GM21447 (cell line): ENCODE results near the gene ST3GAL4.

Experiments used
- ATAC-seq: cut with Tn5 transposase; IDR thresholded peaks from one replicate; pipeline ENCODE4 v1.9.1; 2021; ENCODE audit not compliant: unreplicated experiment

The ST3GAL4 gene

DNA sequence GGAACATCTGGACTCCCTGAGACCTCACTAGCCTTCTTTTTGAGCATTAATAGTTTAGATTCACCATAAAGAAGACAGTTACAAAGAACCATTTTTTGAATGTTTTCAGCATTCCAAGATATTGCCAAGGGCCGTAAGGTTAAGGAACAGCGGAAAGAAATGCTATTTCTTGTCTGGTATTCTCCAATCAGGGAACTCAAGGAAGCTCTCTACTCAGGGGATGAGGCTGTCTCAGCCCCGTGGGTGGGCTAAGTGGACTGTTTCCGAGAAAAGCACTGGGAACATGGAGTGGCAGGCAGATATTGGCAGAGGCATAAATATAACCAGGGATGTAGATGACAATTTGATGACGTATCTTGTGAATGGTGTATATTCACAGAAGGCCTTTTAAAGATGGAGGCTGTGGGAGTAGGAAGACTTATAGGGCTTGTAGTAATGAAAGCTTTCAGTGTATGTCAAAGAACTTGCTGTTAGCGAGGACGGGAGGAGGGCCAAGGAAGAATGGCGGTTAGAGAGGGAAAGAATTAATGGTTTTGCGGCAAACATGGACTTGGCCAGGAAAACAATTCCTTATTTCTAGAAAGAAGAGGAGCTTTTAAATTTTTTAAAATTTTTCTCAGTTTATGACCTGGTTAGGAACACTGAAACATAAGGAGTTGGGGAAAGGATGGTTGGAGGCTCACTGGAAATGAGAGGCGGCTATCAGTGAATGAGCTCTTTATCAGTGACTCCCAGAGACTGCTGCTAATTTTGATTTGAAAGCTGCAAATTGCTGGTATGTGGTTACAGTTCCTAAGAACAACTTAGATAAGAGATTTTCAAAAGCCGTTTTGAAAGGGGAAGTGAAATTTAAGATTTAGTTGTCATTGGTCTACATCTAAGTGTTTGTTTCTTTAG, 64.6 kb downstream of the ST3GAL4 start:
- ATAC-seq = peak; percentile 77

DNA sequence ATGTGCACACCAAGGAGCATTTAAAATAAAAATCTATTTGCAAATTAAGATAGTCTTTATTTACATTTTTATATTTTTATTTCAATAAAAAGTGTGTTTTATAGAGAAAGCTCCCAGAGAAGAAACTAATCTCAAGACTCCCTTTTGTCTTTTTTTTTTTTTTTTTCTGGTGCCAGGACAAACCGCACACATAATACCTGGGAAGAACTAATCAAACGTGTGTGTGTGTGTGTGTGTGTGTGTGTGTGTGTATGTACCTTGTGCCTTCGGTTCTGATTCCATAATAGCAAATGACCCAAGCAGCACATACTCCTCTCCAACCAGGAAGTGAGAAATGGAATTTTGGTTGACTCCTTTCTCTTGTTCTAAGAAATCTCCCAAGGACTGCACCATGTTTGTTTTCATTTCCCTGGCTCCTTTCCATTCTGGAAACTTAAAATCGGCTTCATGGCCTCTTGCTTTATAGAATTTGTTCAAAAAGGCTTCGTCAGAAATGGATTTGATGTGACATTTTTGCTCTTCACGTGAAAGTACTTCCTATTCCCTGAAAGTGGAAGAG, 65.3 kb downstream of the ST3GAL4 start:
- no peak for ATAC-seq

DNA sequence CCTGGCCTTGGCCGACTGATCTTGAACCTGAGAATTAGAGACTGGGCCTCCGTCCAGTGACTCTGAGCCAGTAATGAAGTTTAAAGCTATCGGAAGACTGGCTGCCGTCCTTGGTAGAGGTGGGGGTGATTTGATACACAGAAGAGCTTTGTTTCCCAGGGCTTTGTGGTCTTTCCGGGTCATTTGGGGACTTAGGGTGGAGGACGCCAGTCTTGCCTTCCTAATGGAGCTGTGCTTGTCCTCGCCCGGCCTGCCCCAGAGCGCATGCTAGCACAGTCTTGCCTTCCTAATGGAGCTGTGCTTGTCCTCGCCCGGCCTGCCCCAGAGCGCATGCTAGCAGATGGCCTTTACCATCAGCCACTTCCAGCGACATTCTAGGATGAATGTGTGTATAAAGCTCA, 65.8 kb downstream of the ST3GAL4 start:
- no peak for ATAC-seq

DNA sequence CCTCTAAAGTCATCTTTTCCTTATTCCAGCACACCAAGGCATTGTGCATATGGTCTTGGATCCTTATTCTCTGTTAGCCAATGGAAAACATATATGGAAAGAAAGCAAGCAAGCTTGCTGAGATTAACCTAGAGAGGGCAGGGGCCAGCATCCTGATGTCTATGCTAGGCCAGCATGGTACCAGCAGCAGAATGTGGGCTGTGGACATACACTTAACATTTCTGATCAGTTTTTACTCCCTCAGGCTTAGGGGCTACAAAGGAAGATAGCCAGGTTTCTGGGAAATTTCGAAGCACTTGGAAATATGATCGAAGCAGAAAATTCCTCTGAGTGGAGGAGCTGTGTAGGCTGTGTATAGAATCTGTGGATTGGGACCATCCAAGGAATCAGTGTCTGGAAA, 67.0 kb downstream of the ST3GAL4 start:
- ATAC-seq = no peak

- ATAC-seq = no peak
Observed at GRCh38 chr11:126423154-126423553, 67.7 kb downstream of the ST3GAL4 start.

GRCh38 chr11:126423743-126424142, 68.3 kb downstream of the ST3GAL4 start:
- ATAC-seq = no peak

DNA sequence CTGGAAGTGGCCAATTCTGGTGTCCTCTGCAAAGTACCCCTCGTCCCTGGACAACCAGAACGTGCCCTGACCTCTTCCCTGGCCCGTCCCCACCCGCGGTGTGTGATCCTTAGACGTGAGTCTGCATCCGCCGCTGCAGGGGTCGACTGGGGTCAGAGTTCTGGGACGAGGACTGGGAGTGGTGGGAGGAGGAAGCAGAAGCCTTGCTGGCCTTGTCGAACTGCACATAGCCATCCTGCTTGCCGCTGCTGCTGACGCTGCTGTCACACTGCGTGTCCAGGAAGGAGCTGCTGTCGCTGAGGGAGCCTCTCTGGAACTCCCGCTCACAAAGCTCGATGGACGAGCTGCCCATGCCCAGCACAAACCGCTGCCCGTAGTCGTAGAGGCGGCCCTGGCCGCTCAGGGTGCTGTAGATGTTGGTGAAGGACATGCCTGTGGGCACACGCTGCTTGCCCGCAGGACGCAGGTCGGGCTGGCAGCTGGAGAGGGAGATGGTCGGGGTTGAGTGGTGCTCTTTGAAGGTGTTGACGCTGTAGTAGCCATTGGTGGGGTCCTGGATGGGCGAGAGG, 69.1 kb downstream of the ST3GAL4 start:
- ATAC-seq = no peak

DNA sequence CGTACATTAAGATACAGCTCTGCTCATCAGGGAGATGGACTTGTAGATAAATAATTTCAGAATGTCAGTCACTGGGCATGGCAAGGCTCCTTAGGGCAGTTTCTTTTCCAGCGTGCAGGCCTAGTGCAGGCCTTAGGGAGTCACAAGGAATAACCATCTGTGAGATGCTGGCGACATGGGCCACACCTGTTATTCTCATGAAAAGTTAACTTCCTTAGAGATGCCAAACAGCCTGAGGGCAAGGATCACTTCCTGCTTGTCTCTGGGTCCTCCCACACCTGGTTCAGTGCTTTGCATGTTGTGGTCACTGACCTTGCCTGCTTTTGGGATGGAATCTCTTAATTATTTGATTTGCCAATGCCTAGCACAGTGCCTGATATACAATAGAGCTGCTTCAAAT, 70.6 kb downstream of the ST3GAL4 start:
- ATAC-seq = no peak

GRCh38 chr11:126426820-126427749, 71.6 kb downstream of the ST3GAL4 start:
- peak; percentile 87 for ATAC-seq

DNA sequence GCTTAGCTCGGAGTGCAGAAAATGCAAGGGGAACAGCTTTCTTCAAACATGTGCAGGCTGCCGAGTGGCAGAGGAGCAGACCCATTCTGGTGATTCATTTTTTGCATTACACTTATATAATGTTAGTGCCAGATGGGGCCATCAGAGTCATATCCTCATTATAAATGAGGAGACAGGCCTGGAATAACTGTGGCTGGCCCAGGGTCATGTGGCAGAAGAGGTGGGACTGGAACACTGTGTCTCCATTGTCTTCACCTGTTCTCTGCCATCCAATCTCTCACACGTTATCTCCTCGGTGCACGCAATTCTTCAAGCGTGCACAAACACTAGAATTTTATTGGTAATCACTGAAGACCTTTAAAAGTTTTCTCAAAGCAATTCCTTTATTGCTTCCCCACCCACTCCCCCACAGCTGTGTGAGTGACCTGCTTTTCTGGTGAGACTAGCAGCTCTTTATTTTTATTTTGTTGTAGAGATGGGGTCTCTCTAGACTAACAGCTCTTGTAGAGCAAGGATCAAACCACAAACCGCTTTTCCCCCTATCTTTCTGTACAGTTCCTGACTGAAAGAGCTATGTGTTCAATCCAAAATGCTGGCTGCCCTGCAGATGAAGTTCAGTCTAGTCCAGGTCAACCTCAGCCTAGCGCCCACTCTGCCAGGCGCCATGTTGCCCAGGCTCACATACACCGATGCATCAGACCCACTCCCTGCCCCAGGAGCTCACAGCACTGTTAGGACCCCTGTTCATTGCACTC, 75.3 kb downstream of the ST3GAL4 start:
- ATAC-seq = no peak

DNA sequence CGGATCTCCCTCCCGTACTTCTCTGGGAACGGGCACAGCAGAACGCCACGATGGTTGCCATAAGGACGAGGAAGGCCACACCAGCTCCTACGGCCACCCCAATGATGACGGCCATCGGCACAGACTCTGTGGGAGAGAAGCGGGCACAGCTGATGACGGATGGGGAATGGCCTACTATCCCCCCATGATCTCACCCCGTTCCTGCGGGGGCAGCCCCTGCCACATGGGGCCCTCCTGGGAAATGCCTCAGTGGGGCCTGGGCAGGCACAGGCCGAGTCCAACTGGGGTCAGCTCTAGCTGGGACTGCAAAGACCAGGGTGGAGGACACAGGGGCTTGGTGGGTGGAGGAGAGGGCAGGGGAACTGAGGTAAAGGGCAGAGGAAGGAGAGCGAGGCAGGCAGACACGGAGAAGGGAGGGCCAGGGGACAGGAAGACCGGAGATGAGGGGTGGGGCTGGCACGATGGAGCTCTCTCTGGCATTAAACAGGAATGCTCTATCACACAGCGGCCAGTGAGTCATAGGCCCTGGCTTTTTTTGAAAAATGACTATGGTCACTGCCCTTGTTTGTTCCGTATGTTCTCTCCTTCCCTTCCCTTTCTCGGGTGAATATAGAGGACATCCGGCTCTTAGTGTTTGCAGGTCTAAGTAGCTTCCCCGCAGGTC, 76.0 kb downstream of the ST3GAL4 start:
- no peak for ATAC-seq

DNA sequence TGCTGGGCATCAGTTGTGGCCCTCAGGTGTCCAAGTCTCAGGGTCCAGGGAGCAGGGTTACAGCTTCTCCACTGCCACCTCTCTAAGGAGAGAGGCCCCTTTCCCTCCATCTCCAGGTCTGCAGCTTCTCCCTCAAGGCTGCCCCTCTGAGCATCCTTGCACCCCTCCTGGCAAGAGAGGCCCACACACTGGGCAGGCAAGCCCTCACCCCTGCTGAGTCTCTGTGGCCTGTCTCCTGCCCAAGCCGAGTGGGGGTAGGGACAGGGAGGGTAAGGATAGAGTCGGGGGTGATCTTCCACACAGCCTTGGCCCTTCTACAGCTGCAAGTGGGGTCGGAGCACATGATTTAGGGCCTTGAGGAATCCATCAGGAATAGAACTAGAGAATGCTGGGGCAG, 76.6 kb downstream of the ST3GAL4 start:
- no peak for ATAC-seq

GRCh38 chr11:126432525-126432924, 77.0 kb downstream of the ST3GAL4 start:
- no peak for ATAC-seq

DNA sequence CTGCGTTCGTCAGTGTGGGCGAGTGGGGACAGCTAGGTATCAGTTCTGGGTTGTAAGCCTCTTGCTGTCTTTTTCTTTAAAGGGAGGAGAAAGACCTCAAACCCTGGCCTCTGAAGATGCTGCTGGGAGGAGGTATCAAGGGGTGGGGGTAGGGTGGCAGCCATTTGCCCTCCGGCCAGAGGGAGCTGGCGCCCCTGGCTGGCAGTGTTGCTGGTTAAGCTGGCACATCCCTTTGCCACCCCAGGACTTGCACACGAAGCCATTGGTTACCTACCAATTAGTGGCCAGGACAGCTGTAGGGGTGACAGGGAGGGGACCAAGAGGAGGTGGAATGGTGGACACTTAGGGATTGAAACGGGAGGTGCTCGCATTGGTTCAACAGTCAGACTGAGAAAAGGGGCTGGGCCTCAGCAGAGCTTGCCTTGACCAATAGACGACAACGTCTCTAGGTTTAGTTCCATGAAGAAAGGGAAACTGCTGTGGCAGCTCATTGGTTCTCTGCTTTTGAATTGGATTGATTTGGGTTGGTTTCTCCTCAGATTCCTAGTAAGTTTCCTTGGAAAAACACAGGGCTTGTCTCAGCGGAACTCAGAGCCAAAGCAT, 77.9 kb downstream of the ST3GAL4 start:
- ATAC-seq = no peak

- no peak for ATAC-seq
Observed at GRCh38 chr11:126433989-126434949, 78.8 kb downstream of the ST3GAL4 start.

DNA sequence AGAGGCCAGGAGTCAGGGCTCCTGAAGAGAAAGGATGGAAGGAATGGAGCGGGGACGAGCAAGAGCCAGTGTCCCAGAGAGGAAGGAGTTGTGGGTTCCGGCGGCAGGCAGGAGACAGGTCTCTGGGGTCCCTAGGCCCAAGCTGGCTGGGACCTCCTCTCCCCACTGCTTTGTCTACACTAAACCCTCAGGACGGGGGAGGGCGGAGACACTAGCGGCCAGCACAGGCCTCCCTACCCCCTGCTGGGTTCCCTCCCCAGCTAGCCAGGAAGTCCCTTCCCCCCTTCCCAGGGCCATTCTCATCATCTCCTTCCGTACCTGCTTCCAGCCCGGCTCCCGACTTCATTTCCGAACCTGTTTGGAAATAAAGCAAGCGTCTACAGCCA, 79.5 kb downstream of the ST3GAL4 start:
- no peak for ATAC-seq

GRCh38 chr11:126436209-126436755, 80.8 kb downstream of the ST3GAL4 start:
- no peak for ATAC-seq

GRCh38 chr11:126437731-126438130, 82.2 kb downstream of the ST3GAL4 start:
- ATAC-seq = no peak
